Measurements from ENCODE around the gene TMEM88. TPM values are rescaled to one million over a fixed set of nuclear protein-coding genes. Genes with fewer than 3 reads are reported as not detected.

The TMEM88 gene
- total and polyA plus RNA-seq, 8 donors = 5.7 to 25.5 (median 14.7) TPM

GRCh38 chr17:7838090-7839075 lies 16.5 kb upstream of the TMEM88 start:
- peak in 2 of 4 donors; percentile 55 to 83 for DNase-seq
- Histone ChIP-seq H3K27ac (peak overlapping the region; percentile 98 to 100), H3K36me3 (no peaks in the 10 kb centered on the region), H3K4me1 (peaks cover 30 to 59% of the 10 kb centered on the region in 2 donors), H3K4me3 (peak overlapping the region in 1 of 2 donors; percentile 82), H3K27me3 (no peaks in the 10 kb centered on the region), H3K9me3 (no peaks in the 10 kb centered on the region)
- no peak for ATAC-seq
- intact Hi-C loops (cut with DNase I) = no loop called here
- TF ChIP-seq CTCF (IDR thresholded peaks at IDR 0.05) = no peak

- Histone ChIP-seq H3K4me3 (peak overlapping the region in 1 of 2 donors; percentile 82), H3K36me3 (no peaks in the 10 kb centered on the region), H3K27me3 (no peaks in the 10 kb centered on the region), H3K4me1 (peaks cover 30 to 54% of the 10 kb centered on the region in 2 donors), H3K27ac (peak overlapping the region; percentile 53 to 100), H3K9me3 (no peaks in the 10 kb centered on the region)
- TF ChIP-seq CTCF (IDR thresholded peaks at IDR 0.05) = no peak
- DNase-seq (peak in 1 of 4 donors; percentile 51), ATAC-seq (no peak)
- intact Hi-C loops (cut with DNase I) = no loop called here
Observed at GRCh38 chr17:7839190-7839875, 15.5 kb upstream of the TMEM88 start.

- no peak for TF ChIP-seq CTCF (IDR thresholded peaks at IDR 0.05)
- DNase-seq (peak in 1 of 4 donors; percentile 13), ATAC-seq (no peak)
- Histone ChIP-seq H3K27me3 (no peaks in the 10 kb centered on the region), H3K36me3 (no peaks in the 10 kb centered on the region), H3K9me3 (no peaks in the 10 kb centered on the region), H3K4me1 (peaks cover 30 to 51% of the 10 kb centered on the region in 2 donors), H3K4me3 (peak overlapping the region in 1 of 2 donors; percentile 82), H3K27ac (peak overlapping the region in 1 of 2 donors; percentile 100)
- intact Hi-C loops (cut with DNase I) = no loop called here
Observed at GRCh38 chr17:7839876-7840261, 15.0 kb upstream of the TMEM88 start.

- no peak for TF ChIP-seq CTCF (IDR thresholded peaks at IDR 0.05)
- ATAC-seq (no peak), DNase-seq (no peak)
- no peaks in the 10 kb centered on the region for H3K27me3 ChIP-seq
- H3K36me3 ChIP-seq = peaks cover 0 to 6% of the 10 kb centered on the region in 2 donors
- H3K9me3 ChIP-seq = no peaks in the 10 kb centered on the region
- intact Hi-C loops (cut with DNase I) = no loop called here
- peaks cover 34 to 57% of the 10 kb centered on the region in 2 donors for H3K4me1 ChIP-seq
- H3K27ac ChIP-seq = peak overlapping the region; percentile 99 to 100
- H3K4me3 ChIP-seq = peak overlapping the region in 1 of 2 donors; percentile 82
Observed at GRCh38 chr17:7840441-7840840, 14.4 kb upstream of the TMEM88 start.

GRCh38 chr17:7840875-7841274 lies 14.0 kb upstream of the TMEM88 start:
- no peak for TF ChIP-seq CTCF (IDR thresholded peaks at IDR 0.05)
- no peak for ATAC-seq
- Histone ChIP-seq H3K27me3 (no peaks in the 10 kb centered on the region), H3K36me3 (peaks cover 0 to 10% of the 10 kb centered on the region in 2 donors), H3K4me1 (peaks cover 35 to 61% of the 10 kb centered on the region in 2 donors), H3K4me3 (peak overlapping the region; percentile 63 to 82), H3K9me3 (no peaks in the 10 kb centered on the region), H3K27ac (peak overlapping the region; percentile 99 to 100)
- DNase-seq = no peak
- intact Hi-C loops (cut with DNase I) = no loop called here

All from left lung (tissue), 10 donors.